ENCODE results near the gene EIF2S2.

The EIF2S2 gene

GRCh38 chr20:34088305-34089174 is 23.5 kb downstream of the EIF2S2 start:
- DNase-seq = no peak

DNA sequence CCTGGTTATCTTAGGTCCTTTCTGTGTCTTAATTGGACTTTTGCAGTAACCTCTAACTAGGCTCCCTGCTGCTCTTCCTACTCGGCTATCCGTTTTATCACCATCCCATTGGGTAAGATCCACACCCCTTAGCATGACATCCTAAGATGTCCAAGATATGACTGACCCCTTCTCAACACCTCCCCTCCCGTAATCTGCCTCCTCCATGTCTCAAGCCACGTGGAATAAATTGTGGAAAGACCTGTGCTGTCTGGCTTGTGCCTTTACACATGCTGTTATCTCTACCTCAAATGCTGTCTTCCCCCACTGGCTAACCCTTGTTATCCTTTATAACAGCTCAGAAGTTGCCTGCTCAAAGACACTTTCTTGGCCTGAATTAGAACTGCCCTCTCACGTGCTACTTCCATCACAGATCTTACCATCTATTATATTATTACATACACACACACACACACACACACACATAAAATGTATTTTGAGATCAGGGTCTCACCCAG is 26.5 kb downstream of the EIF2S2 start:
- peak; percentile 85 for DNase-seq

GRCh38 chr20:34084227-34084923 is 27.7 kb downstream of the EIF2S2 start:
- no peak for DNase-seq

- DNase-seq = no peak
These were observed 28.3 kb downstream of the EIF2S2 start for GRCh38 chr20:34083781-34084180.

DNA sequence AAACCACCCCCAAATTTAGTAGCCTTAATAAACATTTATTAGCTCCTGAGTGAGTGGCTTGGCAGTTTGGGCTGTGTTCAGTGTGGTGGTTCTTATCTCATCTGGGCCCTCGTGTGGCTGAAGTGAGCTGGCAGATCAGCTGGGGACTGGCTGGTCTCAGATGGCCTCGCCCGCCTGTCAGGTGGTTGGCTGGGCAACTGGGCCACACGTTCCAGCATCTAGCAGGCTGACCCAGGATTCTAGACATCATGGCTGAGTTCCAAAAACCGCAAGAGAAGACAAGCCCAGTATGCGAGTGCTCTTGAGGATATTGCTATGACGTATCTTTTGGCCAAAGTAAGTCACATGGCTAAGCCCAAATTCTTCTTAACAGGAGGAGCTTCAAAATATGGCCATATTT is 28.9 kb downstream of the EIF2S2 start:
- DNase-seq = peak; percentile 96

DNA sequence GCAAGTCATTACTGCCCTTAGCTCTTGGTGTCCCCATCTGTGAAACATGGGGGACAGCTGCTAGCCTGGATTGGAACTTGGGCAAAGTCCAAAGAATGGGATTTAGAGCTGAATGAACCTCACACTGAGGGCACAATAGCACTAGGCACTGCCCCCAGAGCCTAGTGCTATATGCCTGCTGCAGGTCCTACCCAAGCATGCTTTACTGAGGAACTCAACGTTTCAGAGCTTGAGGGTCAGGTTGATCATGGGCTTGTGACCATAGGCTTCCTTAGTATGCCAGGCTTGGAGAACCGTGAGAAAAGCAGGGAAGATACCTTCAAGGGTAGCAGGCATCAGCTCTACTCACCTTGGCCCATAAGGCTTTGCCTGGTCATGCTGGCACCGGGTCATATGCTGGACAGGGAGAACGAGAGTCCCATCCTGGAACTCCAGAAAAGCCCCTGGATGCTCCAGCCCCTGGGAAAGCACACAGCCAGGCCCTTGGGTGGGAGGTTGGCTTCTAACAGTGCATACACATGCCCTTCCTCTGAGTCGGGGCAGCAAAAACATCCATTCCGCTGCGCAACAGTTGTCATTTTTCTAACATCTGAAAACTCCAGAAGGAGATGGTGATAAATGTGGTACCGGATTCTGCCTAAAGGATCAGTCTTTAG is 29.7 kb downstream of the EIF2S2 start:
- DNase-seq = no peak

GRCh38 chr20:34079818-34080217 is 32.2 kb downstream of the EIF2S2 start:
- no peak for DNase-seq

DNA sequence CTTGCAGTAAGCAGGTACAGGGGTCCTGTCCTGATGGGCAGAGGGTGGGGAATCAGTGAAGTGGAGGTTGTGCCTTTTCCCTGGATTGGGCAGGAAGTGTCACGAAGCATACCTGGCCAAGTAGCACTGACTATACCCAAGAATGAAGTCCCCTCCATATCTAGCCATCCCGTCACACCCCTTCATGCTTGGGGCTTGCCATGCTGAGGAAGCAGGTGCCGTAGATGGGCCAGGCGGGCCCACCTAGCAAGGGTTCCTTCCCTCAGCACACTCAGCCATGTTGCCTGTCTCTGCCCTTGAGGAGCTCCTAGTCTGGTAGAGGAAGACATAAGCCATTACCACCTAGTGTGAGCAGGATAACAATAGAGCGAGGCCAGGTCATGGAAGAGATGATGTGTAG is 33.5 kb downstream of the EIF2S2 start:
- no peak for DNase-seq

DNA sequence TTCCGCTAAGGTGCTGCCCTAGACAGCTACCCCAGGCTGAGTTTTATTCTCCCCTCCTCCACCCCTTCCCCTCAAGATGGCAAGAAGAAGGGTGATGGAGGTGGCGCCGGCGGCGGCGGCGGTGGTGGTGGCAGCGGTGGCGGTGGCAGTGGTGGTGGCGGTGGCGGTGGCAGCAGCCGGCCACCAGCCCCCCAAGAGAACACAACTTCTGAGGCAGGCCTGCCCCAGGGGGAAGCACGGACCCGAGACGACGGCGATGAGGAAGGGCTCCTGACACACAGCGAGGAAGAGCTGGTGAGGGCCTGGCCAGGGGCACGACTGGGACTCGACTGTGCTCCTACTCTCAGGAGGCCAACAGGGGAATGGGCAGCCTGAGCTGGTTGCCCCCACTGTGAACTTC is 35.1 kb downstream of the EIF2S2 start:
- no peak for DNase-seq

DNA sequence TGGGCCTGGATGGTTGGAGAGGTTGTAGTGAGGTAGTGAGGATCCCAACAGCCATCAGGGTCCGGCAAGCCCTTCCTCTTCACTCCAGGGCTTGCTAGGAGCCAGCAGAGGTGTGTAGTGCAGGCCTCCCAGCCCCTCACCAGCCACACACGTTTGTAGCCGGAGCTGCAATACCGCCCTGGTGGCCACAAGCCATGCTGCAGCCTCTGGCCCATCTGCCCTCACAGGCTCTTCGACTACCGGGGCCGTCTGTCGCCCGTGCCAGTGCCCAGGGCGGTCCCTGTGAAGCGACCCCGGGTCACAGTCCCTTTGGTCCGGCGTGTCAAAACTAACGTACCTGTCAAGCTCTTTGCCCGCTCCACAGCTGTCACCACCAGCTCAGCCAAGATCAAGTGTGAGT is 36.4 kb downstream of the EIF2S2 start:
- no peak for DNase-seq

DNA sequence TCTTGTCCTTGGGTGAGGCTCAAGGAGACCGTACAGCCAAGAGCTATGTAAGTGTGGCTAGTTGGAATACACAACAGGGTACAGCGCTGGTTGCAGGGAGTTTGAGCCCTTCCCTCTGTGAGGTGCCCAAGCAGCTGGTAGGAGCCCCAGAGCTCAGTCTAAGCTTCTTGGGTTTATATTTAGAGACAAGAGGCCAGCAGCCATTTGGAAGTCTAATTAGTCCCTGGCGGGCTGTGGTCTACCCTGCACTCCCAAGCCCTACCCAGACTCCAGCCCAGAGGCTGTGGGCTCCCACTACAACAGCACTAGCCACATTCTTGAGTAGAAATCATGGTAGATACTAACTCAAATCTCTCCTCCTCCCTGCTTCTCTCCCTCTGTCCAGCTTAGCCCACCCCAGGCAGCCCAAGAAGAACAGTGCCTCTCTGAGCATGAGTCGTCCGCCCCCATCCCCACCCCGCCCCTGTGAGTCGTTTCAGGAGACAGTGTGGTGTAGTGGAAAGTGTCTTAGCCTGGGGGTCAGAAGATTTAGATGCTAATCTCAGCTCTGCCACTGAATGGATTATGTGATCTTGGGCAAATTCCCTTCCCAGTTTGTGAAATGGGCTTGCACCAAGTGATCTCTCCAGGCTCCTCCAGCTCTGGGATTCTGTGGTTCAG is 37.8 kb downstream of the EIF2S2 start:
- no peak for DNase-seq

GRCh38 chr20:34072778-34073177 is 39.3 kb downstream of the EIF2S2 start:
- DNase-seq = no peak

DNA sequence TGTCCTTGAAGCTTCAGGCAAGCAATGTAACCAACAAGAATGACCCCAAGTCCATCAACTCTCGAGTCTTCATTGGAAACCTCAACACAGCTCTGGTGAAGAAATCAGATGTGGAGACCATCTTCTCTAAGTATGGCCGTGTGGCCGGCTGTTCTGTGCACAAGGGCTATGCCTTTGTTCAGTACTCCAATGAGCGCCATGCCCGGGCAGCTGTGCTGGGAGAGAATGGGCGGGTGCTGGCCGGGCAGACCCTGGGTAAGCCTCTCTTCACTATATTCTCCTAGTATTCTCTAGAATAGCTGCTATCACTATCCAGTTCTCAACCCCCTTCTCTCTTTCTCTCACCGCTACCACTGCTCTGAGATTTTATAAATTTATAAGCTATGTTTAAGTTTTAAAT is 40.0 kb downstream of the EIF2S2 start:
- no peak for DNase-seq

DNA sequence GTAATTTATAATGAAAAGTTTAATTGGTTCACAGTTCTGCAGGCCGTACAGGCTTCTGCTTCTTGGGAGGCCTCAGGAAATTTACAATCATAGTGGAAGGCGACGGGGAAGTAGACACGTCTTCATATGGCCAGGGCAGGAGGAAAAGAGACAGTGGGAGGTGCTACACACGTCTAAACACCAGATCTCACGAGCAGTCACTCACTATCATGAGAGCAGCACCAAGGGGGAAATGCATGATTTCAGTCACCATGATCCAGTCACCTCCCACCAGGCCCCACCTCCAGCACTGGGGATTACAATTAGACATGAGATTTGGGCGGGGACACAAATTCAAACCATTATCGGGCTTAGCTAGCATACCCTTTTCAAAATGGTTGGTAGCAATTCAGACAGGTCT is 41.2 kb downstream of the EIF2S2 start:
- DNase-seq = no peak

- no peak for DNase-seq
These were observed 42.0 kb downstream of the EIF2S2 start for GRCh38 chr20:34070079-34070439.

- peak; percentile 83 for DNase-seq
These were observed 42.5 kb downstream of the EIF2S2 start for GRCh38 chr20:34069341-34070078.

DNA sequence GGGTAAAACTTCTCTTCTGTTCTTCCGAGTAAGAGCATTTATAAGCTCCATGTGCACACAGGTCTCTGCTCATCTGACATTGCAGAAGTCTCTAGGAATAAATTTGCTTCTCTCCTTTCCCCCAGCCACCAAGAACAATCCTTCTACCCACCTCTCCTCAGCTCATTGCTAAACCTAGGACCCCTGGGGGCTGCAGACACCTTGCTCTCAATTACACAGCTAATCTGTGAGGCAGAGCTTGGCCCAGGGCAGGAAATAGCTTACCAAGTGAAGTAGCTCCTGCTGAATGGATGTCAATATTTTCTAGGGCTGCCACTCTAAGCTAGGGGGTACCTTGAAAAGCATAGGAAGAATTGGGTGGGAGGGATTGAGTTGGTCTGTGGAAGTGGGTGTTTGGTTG is 44.0 kb downstream of the EIF2S2 start:
- no peak for DNase-seq

- no peak for DNase-seq
These were observed 45.5 kb downstream of the EIF2S2 start for GRCh38 chr20:34066476-34067090.

GRCh38 chr20:34065260-34065659 is 46.8 kb downstream of the EIF2S2 start:
- DNase-seq = no peak

- DNase-seq = no peak
These were observed 47.8 kb downstream of the EIF2S2 start for GRCh38 chr20:34064286-34064685.

- DNase-seq = peak; percentile 30
These were observed 49.2 kb downstream of the EIF2S2 start for GRCh38 chr20:34062570-34063482.

Data from hematopoietic multipotent progenitor cell treated with erythropoietin and hydrocortisone succinate and interleukin-3 and kit ligand, for 4 days (in vitro differentiated cells).